OCI-LY1 (cell line): Measurements from ENCODE around the gene LAMC1.

Experiments used
- H2AFZ ChIP-seq: fragments of 200-600 bp; sonication (generic), shearing (Covaris generic); 2 replicates; pipeline ENCODE4 v1.6.0; 2014; ENCODE audit warnings: antibody characterized with exemption, mild to moderate bottlenecking, low read length
- H3F3A ChIP-seq: fragments of 200-600 bp; sonication (generic), shearing (Covaris generic); 2 replicates; pipeline ENCODE4 v1.6.0; 2014; ENCODE audit warnings: mild to moderate bottlenecking, antibody characterized with exemption, low read length, moderate library complexity; ENCODE audit not compliant: insufficient read depth
- H3K27ac ChIP-seq: fragments of 200-600 bp; sonication (generic); 2 replicates; pipeline ENCODE4 v1.5.1; 2014; ENCODE audit warnings: low read length, mixed run types, mild to moderate bottlenecking, low read depth; ENCODE audit not compliant: poor library complexity, severe bottlenecking
- H3K27me3 ChIP-seq: fragments of 200-600 bp; sonication (generic); 2 replicates; pipeline ENCODE4 v1.6.0; 2014; ENCODE audit warnings: antibody characterized with exemption, mild to moderate bottlenecking, low read length, moderate library complexity; ENCODE audit not compliant: insufficient read depth
- H3K36me3 ChIP-seq: fragments of 200-600 bp; sonication (generic); 2 replicates; pipeline ENCODE4 v1.6.1; 2014; ENCODE audit warnings: mild to moderate bottlenecking, antibody characterized with exemption, low read length, moderate library complexity, mixed read lengths; ENCODE audit not compliant: insufficient read depth
- H3K4me1 ChIP-seq: fragments of 200-600 bp; sonication (generic); 2 replicates; pipeline ENCODE4 v1.5.1; 2014; ENCODE audit warnings: mild to moderate bottlenecking, low read length, moderate library complexity; ENCODE audit not compliant: insufficient read depth, severe bottlenecking
- H3K4me2 ChIP-seq: fragments of 200-600 bp; sonication (generic), shearing (Covaris generic); 2 replicates; pipeline ENCODE4 v1.6.1; 2014; ENCODE audit warnings: low read length
- H3K4me3 ChIP-seq: fragments of 200-600 bp; sonication (generic); 2 replicates; pipeline ENCODE4 v1.5.1; 2014; ENCODE audit warnings: low read length, low read depth, mild to moderate bottlenecking, mixed read lengths; ENCODE audit not compliant: poor library complexity, severe bottlenecking
- H3K79me2 ChIP-seq: fragments of 200-600 bp; shearing (Covaris generic); 2 replicates; pipeline ENCODE4 v1.6.1; 2016; ENCODE audit warnings: mixed run types, low read length, mixed read lengths; ENCODE audit not compliant: insufficient read depth
- H3K9ac ChIP-seq: fragments of 200-600 bp; sonication (generic), shearing (Covaris generic); 2 replicates; pipeline ENCODE4 v1.6.1; 2014; ENCODE audit warnings: mild to moderate bottlenecking, low read length, mixed read lengths
- H3K9me2 ChIP-seq: fragments of 200-600 bp; sonication (generic), shearing (Covaris generic); 2 replicates; pipeline ENCODE4 v1.6.1; 2014; ENCODE audit warnings: low read depth, mild to moderate bottlenecking, low read length, mixed read lengths
- H3K9me3 ChIP-seq: fragments of 200-600 bp; shearing (Covaris generic); 2 replicates; pipeline ENCODE4 v1.6.1; 2014; ENCODE audit warnings: low read length, mixed read lengths
- H4K20me1 ChIP-seq: fragments of 200-600 bp; sonication (generic), shearing (Covaris generic); 2 replicates; pipeline ENCODE4 v1.6.0; 2016; ENCODE audit warnings: mild to moderate bottlenecking, low read length; ENCODE audit not compliant: insufficient read depth
- EZH2 ChIP-seq: fragments of 200-600 bp; sonication (generic), shearing (Covaris generic); IDR thresholded peaks from 2 replicates; pipeline ENCODE4 v1.8.0; 2017; ENCODE audit warnings: borderline replicate concordance, mixed run types, mild to moderate bottlenecking, antibody characterized with exemption, low read length, moderate library complexity, mixed read lengths
- TF ChIP-seq, protein P1 (sequence below): fragments of 200-600 bp; sonication (generic), shearing (Covaris generic); IDR thresholded peaks from 2 replicates; pipeline ENCODE4 v1.5.1; 2017; ENCODE audit warnings: mild to moderate bottlenecking, antibody characterized with exemption, low read length, moderate library complexity, mixed read lengths

Gene LAMC1

GRCh38 chr1:183023146-183023600, at the start of gene LAMC1:
Gene LAMC1, plus strand, starts transcription at chr1:183023420. Its CDS starts 297 bp downstream, at chr1:183023717.
- peaks cover 24% of the 10 kb centered on the region for H3K36me3 ChIP-seq
- no peaks in the 10 kb centered on the region for H3F3A ChIP-seq
- no peaks in the 10 kb centered on the region for H4K20me1 ChIP-seq
- H3K79me2 ChIP-seq: peaks cover 10% of the 10 kb centered on the region; the same call in 1 of the 2 replicates
- H3K9me2 ChIP-seq: no peaks in the 10 kb centered on the region
- H3K4me2 ChIP-seq: peak within 1 kb of the TSS; percentile 91
- H3K9me3 ChIP-seq: no peaks in the 10 kb centered on the region
- no peak within 1 kb of the TSS for H2AFZ ChIP-seq
- H3K27me3 ChIP-seq: no peaks in the 10 kb centered on the region
- H3K9ac ChIP-seq: peak within 1 kb of the TSS; percentile 72
- H3K4me1 ChIP-seq: peaks cover 49% of the 10 kb centered on the region
- no peak for TF ChIP-seq EZH2
- TF ChIP-seq, protein P1, sequence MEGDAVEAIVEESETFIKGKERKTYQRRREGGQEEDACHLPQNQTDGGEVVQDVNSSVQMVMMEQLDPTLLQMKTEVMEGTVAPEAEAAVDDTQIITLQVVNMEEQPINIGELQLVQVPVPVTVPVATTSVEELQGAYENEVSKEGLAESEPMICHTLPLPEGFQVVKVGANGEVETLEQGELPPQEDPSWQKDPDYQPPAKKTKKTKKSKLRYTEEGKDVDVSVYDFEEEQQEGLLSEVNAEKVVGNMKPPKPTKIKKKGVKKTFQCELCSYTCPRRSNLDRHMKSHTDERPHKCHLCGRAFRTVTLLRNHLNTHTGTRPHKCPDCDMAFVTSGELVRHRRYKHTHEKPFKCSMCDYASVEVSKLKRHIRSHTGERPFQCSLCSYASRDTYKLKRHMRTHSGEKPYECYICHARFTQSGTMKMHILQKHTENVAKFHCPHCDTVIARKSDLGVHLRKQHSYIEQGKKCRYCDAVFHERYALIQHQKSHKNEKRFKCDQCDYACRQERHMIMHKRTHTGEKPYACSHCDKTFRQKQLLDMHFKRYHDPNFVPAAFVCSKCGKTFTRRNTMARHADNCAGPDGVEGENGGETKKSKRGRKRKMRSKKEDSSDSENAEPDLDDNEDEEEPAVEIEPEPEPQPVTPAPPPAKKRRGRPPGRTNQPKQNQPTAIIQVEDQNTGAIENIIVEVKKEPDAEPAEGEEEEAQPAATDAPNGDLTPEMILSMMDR: no peak
- H3K4me3 ChIP-seq: peak within 1 kb of the TSS; percentile 70
- H3K27ac ChIP-seq: peak within 1 kb of the TSS; percentile 45

- Histone ChIP-seq H2AFZ (no peak overlapping the region), H3K4me3 (no peak overlapping the region), H3K79me2 (no peaks in the 10 kb centered on the region), H3K9me3 (no peaks in the 10 kb centered on the region), H3K4me2 (no peak overlapping the region), H4K20me1 (no peaks in the 10 kb centered on the region), H3K9me2 (no peaks in the 10 kb centered on the region), H3K27ac (no peak overlapping the region), H3K36me3 (no peaks in the 10 kb centered on the region), H3K9ac (no peak overlapping the region), H3K4me1 (no peaks in the 10 kb centered on the region), H3F3A (no peaks in the 10 kb centered on the region), H3K27me3 (no peaks in the 10 kb centered on the region)
- no peak for TF ChIP-seq EZH2
- TF ChIP-seq, protein P1: no peak
Observed at GRCh38 chr1:182974506-182975191, 48.6 kb upstream of the LAMC1 start.

DNA sequence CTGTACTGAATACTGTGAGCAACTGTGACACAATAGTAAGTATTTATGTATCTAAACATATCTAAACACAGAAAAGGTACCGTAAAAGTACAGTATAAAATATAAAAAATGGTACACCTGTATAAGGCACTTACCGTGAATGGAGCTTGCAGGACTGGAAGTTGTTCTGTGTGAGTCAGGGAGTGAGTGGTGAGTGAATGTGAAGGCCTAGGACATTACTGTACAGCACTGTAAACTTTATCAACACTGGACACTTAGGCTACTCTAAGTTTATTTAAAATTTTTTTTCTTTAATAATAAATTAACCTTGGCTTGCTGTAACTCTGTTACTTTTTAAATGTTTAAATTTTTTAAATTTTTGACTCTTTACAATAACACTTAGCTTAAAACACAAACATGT, 45.7 kb upstream of the LAMC1 start:
- H3K9ac ChIP-seq: no peak overlapping the region
- H3K4me3 ChIP-seq: no peak overlapping the region
- no peak overlapping the region for H3K27ac ChIP-seq
- H2AFZ ChIP-seq: no peak overlapping the region
- TF ChIP-seq, protein P1: no peak
- TF ChIP-seq EZH2: no peak
- H3K36me3 ChIP-seq: no peaks in the 10 kb centered on the region
- no peaks in the 10 kb centered on the region for H3K9me2 ChIP-seq
- H4K20me1 ChIP-seq: no peaks in the 10 kb centered on the region
- H3K4me1 ChIP-seq: no peaks in the 10 kb centered on the region
- H3K79me2 ChIP-seq: no peaks in the 10 kb centered on the region
- no peak overlapping the region for H3K4me2 ChIP-seq
- H3K27me3 ChIP-seq: no peaks in the 10 kb centered on the region
- no peaks in the 10 kb centered on the region for H3K9me3 ChIP-seq
- H3F3A ChIP-seq: no peaks in the 10 kb centered on the region
